ENCODE data around the gene KCTD12. TPM values are rescaled to one million over a fixed set of nuclear protein-coding genes. Genes with fewer than 3 reads are reported as not detected.
"Not testable (repeated sequence)": the region's sequence is repeated elsewhere in the genome, so short reads cannot be mapped to it uniquely, and the experiment has no call there.

KCTD12 gene
- total and polyA plus RNA-seq, 2 of the 13 experiments (the other 11 are each of a cell fraction or from before 2014, with no cell fraction given) = not detected

- H3K27ac ChIP-seq (ENCODE audit: extremely low read length, insufficient read depth, low read length); H4K20me1 ChIP-seq (ENCODE audit: insufficient read depth, low read length); H3K9me3 ChIP-seq (ENCODE audit: low read length); CTCF ChIA-PET (ENCODE audit: low intra/inter-chr PET ratio, low total read pairs); H3K4me3 ChIP-seq (replicated peaks in 1 of 3; ENCODE audit: insufficient read depth in 1 of 3, low read depth in 2 of 3, low read length in 3 of 3); DNase-seq (ENCODE audit: low spot score); BruUV-seq (replicated peaks); H3K36me3 ChIP-seq (replicated peaks in 1 of 2; ENCODE audit: control insufficient read depth in 1 of 2, insufficient read depth in 2 of 2, low read length in 2 of 2); POLR2A ChIA-PET; FAIRE-seq; H2AFZ ChIP-seq (ENCODE audit: low read length); H3K4me1 ChIP-seq (ENCODE audit: insufficient read depth, low read length); intact Hi-C loops (cut with micrococcal nuclease; ENCODE audit: unreplicated experiment); H3K79me2 ChIP-seq (ENCODE audit: insufficient read depth, low read length); in situ Hi-C loops (cut with HindIII; ENCODE audit: extremely low pct_ligation_motif_present, low pct_unique_long_range_greater_than_20kb); H3K9ac ChIP-seq (ENCODE audit: insufficient read depth, low read depth, low read length); H3K4me2 ChIP-seq (ENCODE audit: low read depth, low read length); H3K27me3 ChIP-seq (ENCODE audit: control insufficient read depth in 1 of 2, insufficient read depth in 2 of 2, low read length in 2 of 2): not testable (repeated sequence)
- TF ChIP-seq CEBPB (IDR thresholded peaks at IDR 0.05; ENCODE audit: borderline replicate concordance, low read depth, low read length) = peak; percentile 67
- ATAC-seq = peak; percentile 41; the same call in 2 of the 3 replicates
- 44% methylated on average over 4 of the region's 12 CpGs for WGBS (ENCODE audit: low lambda C conversion rate)
These were observed 31.7 kb upstream of the KCTD12 start for GRCh38 chr13:76917755-76918481.

- no peak overlapping the region for H3K9ac ChIP-seq (ENCODE audit: insufficient read depth, low read depth, low read length)
- ATAC-seq = no peak
- BruUV-seq (replicated peaks) = no TSS peak
- no peaks in the 10 kb centered on the region for H3K4me1 ChIP-seq (ENCODE audit: insufficient read depth, low read length)
- no peaks in the 10 kb centered on the region; a peak in 2 of 5 replicates for H3K27me3 ChIP-seq (ENCODE audit: control insufficient read depth in 1 of 2, insufficient read depth in 2 of 2, low read length in 2 of 2)
- CTCF ChIA-PET (ENCODE audit: low intra/inter-chr PET ratio, low total read pairs) = no interaction called here
- in situ Hi-C loops (cut with HindIII; ENCODE audit: extremely low pct_ligation_motif_present, low pct_unique_long_range_greater_than_20kb) (no loop called here), intact Hi-C loops (cut with micrococcal nuclease; ENCODE audit: unreplicated experiment) (no loop called here)
- 46% methylated on average over 1 of the region's 1 CpG for WGBS (ENCODE audit: low lambda C conversion rate)
- no peak overlapping the region for H2AFZ ChIP-seq (ENCODE audit: low read length)
- H4K20me1 ChIP-seq (ENCODE audit: insufficient read depth, low read length) = no peaks in the 10 kb centered on the region
- no peak overlapping the region for H3K4me3 ChIP-seq (replicated peaks in 1 of 3; ENCODE audit: insufficient read depth in 1 of 3, low read depth in 2 of 3, low read length in 3 of 3)
- H3K27ac ChIP-seq (ENCODE audit: extremely low read length, insufficient read depth, low read length) = no peak overlapping the region
- no peaks in the 10 kb centered on the region for H3K36me3 ChIP-seq (replicated peaks in 1 of 2; ENCODE audit: control insufficient read depth in 1 of 2, insufficient read depth in 2 of 2, low read length in 2 of 2)
- TF ChIP-seq ZNF557 (CRISPR knock-in tag; IDR thresholded peaks at IDR 0.05) (no peak), ARHGAP35 (CRISPR knock-in tag; IDR thresholded peaks at IDR 0.05; ENCODE audit: borderline replicate concordance) (no peak), JARID2 (CRISPR knock-in tag; IDR thresholded peaks at IDR 0.05; ENCODE audit: insufficient replicate concordance) (no peak), HMGXB3 (CRISPR knock-in tag; IDR thresholded peaks at IDR 0.05; ENCODE audit: borderline replicate concordance) (no peak), ZFP91 (CRISPR knock-in tag; IDR thresholded peaks at IDR 0.05; ENCODE audit: borderline replicate concordance) (no peak), ZNF441 (CRISPR knock-in tag; IDR thresholded peaks at IDR 0.05; ENCODE audit: borderline replicate concordance) (no peak)
- H3K9me3 ChIP-seq (ENCODE audit: low read length) = no peaks in the 10 kb centered on the region
- H3K79me2 ChIP-seq (ENCODE audit: insufficient read depth, low read length) = no peaks in the 10 kb centered on the region
- no peak for FAIRE-seq
- H3K4me2 ChIP-seq (ENCODE audit: low read depth, low read length) = no peak overlapping the region
- POLR2A ChIA-PET = no interaction called here
- DNase-seq (ENCODE audit: low spot score) = no peak
These were observed 30.9 kb upstream of the KCTD12 start for GRCh38 chr13:76917095-76917494.
